Left lung (tissue), 10 donors: ENCODE measurements around the gene CYTH2. TPM values are rescaled to one million over a fixed set of nuclear protein-coding genes. Genes with fewer than 3 reads are reported as not detected.
A peak's percentile ranks its signal among the peaks of the same experiment; 100 is the strongest.

ENCODE experiments used
- ATAC-seq: fragments of 200-7000 bp; cut with Tn5 transposase; one replicate; pipeline ENCODE4 v1.9.1; 2020; ENCODE audit warnings: moderate library complexity
- DNase-seq, 4 donors: peaks; one replicate each; pipeline ENCODE4 v3.0.0-alpha.2; 2013 to 2020
- H3K27ac ChIP-seq, 2 donors: fragments of 200-600 bp; sonication (generic) in 1 of 2; one replicate each; pipeline versions ENCODE4 v1.5.0 to v1.8.0; 2020 to 2021
- H3K27me3 ChIP-seq, 2 donors: fragments of 200-600 bp; sonication (generic) in 1 of 2; one replicate each; pipeline versions ENCODE4 v1.5.0 to v1.8.0; 2020 to 2021
- H3K36me3 ChIP-seq, 2 donors: fragments of 200-600 bp; sonication (generic) in 1 of 2; one replicate each; pipeline versions ENCODE4 v1.5.0 to v1.8.0; 2020 to 2021
- H3K4me1 ChIP-seq, 2 donors: fragments of 200-600 bp; one replicate each; pipeline ENCODE4 v1.8.0; 2021
- H3K4me3 ChIP-seq, 2 donors: fragments of 200-600 bp; sonication (generic) in 1 of 2; one replicate each; pipeline versions ENCODE4 v1.5.0 to v1.8.0; 2020 to 2021; ENCODE audit warnings: mild to moderate bottlenecking in 1 of 2
- H3K9me3 ChIP-seq, 2 donors: fragments of 200-600 bp; sonication (generic) in 1 of 2; one replicate each; pipeline versions ENCODE4 v1.5.0 to v1.8.0; 2020 to 2021
- intact Hi-C, 2 donors: fragments of 100-400 bp; cut with DNase I; formaldehyde crosslinking; loops; one replicate each; pipeline versions ENCODE4 v1.11.2 to v1.14.2; 2022
- polyA plus RNA-seq, 6 donors: library from polyadenylated mRNA; unstranded; fragments of 120-200 nt; gene quantifications; one replicate each; pipeline ENCODE4 v1.2.1, GENCODE V29; 2013; ENCODE audit not compliant: insufficient read length in 6 of 6
- total RNA-seq, 2 donors: library from RNA; stranded (reverse); fragmentation: NEBNext Ultra II Directional; extraction: Animal tissue kit (Norgen Biotek cat#: 25700); gene quantifications; one replicate each; pipeline ENCODE4 v1.2.1, GENCODE V29; 2021
- TF ChIP-seq, protein P1 (sequence below), 2 donors: fragments of 200-600 bp; sonication (generic) in 1 of 2; IDR thresholded peaks; one replicate each; pipeline versions ENCODE4 v1.5.0 to v1.8.0; 2021; ENCODE audit warnings: antibody characterized with exemption in 2 of 2
- donor health status: DM: no; HTN: yes; CAD: no.
- donor health status: DM: no; HTN: no; CAD: no.

CYTH2 gene
- total and polyA plus RNA-seq, 8 donors = 49.8 to 108 (median 88.7) TPM

GRCh38 chr19:48445256-48445605, 23.9 kb upstream of the CYTH2 start:
- Histone ChIP-seq H3K4me3 (peak overlapping the region; percentile 64 to 99), H3K36me3 (peaks cover 0 to 33% of the 10 kb centered on the region in 2 donors), H3K9me3 (no peaks in the 10 kb centered on the region), H3K4me1 (peaks cover 16 to 43% of the 10 kb centered on the region in 2 donors), H3K27me3 (peaks cover 11 to 49% of the 10 kb centered on the region in 2 donors), H3K27ac (peak overlapping the region; percentile 90 to 94)
- ATAC-seq (peak; percentile 73), DNase-seq (peak in 1 of 4 donors; percentile 84)
- TF ChIP-seq, protein P1, sequence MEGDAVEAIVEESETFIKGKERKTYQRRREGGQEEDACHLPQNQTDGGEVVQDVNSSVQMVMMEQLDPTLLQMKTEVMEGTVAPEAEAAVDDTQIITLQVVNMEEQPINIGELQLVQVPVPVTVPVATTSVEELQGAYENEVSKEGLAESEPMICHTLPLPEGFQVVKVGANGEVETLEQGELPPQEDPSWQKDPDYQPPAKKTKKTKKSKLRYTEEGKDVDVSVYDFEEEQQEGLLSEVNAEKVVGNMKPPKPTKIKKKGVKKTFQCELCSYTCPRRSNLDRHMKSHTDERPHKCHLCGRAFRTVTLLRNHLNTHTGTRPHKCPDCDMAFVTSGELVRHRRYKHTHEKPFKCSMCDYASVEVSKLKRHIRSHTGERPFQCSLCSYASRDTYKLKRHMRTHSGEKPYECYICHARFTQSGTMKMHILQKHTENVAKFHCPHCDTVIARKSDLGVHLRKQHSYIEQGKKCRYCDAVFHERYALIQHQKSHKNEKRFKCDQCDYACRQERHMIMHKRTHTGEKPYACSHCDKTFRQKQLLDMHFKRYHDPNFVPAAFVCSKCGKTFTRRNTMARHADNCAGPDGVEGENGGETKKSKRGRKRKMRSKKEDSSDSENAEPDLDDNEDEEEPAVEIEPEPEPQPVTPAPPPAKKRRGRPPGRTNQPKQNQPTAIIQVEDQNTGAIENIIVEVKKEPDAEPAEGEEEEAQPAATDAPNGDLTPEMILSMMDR (IDR thresholded peaks at IDR 0.05) = peak in 1 of 2 donors; percentile 46
- intact Hi-C loops = no loop called here

DNA sequence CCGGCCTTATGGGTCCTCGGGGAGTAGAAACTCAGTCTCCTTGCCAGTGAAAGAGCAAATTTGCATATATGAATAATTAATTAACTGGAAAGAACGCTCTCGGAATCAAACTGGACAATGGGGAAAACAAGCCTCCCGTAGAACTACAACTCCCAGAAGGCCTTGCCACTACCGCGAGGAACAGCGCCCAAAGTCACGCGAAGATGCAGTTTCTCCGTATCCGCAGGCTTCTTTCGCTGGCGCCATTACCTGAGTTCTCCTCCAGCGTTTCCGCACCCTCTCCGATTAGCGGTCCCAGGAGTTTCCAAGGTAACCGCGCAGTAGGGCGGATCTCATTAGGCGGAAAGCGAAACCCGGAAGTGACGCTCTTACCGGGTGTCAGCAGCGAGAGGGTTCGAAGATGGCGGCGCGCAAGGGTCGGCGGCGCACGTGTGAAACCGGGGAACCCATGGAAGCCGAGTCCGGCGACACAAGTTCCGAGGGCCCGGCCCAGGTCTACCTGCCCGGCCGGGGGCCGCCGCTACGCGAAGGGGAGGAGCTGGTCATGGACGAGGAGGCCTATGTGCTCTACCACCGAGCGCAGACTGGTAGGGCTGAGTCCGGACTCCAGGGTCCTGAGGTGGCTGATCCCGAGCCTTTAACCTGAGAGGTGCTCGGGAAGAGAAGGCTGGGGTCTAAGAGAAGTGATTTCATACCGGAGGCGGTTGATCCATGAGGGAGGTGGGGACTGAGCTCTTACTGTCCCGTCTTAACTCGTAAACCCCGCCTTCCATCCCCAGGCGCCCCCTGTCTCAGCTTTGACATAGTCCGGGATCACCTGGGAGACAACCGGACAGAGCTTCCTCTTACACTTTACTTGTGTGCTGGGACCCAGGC, 23.3 kb upstream of the CYTH2 start, which contains the start of gene GRWD1:
TSS of gene GRWD1 (plus strand) at position 378 of the 876 bp plus-strand sequence. CDS start at position 401, 23 bp downstream.
- Histone ChIP-seq H3K4me1 (peaks cover 16 to 43% of the 10 kb centered on the region in 2 donors), H3K36me3 (peaks cover 0 to 39% of the 10 kb centered on the region in 2 donors), H3K27me3 (peaks cover 11 to 43% of the 10 kb centered on the region in 2 donors), H3K4me3 (peak within 1 kb of the TSS; percentile 64 to 99), H3K9me3 (no peaks in the 10 kb centered on the region), H3K27ac (peak within 1 kb of the TSS; percentile 90 to 94)
- ATAC-seq (peak; percentile 93), DNase-seq (peak; percentile 90 to 95 (median 94))
- TF ChIP-seq, protein P1 (IDR thresholded peaks at IDR 0.05) = no peak
- intact Hi-C loops = no loop called here

DNA sequence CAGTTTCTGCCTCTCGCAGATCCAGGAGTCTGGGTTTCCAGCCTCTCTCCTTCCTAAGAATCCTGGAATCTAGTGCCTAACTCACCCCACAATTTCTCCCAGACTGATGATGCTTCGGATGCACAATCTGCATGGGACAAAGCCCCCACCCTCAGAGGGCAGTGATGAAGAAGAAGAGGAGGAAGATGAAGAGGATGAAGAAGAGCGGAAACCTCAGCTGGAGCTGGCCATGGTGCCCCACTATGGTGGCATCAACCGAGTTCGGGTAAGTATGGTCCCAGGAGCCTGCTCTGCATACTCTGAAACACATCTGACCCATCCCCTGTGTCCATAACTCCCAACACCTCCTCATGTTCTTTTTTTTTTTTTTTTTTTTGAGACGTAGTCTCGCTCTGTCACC, 22.6 kb upstream of the CYTH2 start:
- intact Hi-C loops = no loop called here
- Histone ChIP-seq H3K27me3 (peaks cover 11 to 35% of the 10 kb centered on the region in 2 donors), H3K36me3 (peaks cover 0 to 46% of the 10 kb centered on the region in 2 donors), H3K4me1 (peaks cover 16 to 43% of the 10 kb centered on the region in 2 donors), H3K9me3 (no peaks in the 10 kb centered on the region), H3K27ac (no peak overlapping the region), H3K4me3 (peak overlapping the region; percentile 64 to 99)
- DNase-seq (no peak), ATAC-seq (no peak)
- TF ChIP-seq, protein P1 (IDR thresholded peaks at IDR 0.05) = no peak

- peaks cover 6 to 17% of the 10 kb centered on the region in 2 donors for H3K27me3 ChIP-seq
- H3K27ac ChIP-seq = no peak overlapping the region
- H3K36me3 ChIP-seq = peaks cover 0 to 66% of the 10 kb centered on the region in 2 donors
- TF ChIP-seq, protein P1 (IDR thresholded peaks at IDR 0.05) = no peak
- ATAC-seq (no peak), DNase-seq (no peak)
- peaks cover 16 to 38% of the 10 kb centered on the region in 2 donors for H3K4me1 ChIP-seq
- no peaks in the 10 kb centered on the region for H3K9me3 ChIP-seq
- intact Hi-C loops = no loop called here
- no peak overlapping the region for H3K4me3 ChIP-seq
Observed at GRCh38 chr19:48448563-48448962, 20.6 kb upstream of the CYTH2 start.

GRCh38 chr19:48450441-48450840, 18.7 kb upstream of the CYTH2 start:
- Histone ChIP-seq H3K27ac (no peak overlapping the region), H3K27me3 (no peaks in the 10 kb centered on the region), H3K36me3 (peaks cover 0 to 83% of the 10 kb centered on the region in 2 donors), H3K4me3 (no peak overlapping the region), H3K9me3 (no peaks in the 10 kb centered on the region), H3K4me1 (peaks cover 4 to 20% of the 10 kb centered on the region in 2 donors)
- no peak for DNase-seq
- intact Hi-C loops = no loop called here
- no peak for ATAC-seq
- TF ChIP-seq, protein P1 (IDR thresholded peaks at IDR 0.05) = no peak
